SK-N-SH (cell line): ENCODE measurements around the gene CACNA1E. TPM values are rescaled to one million over a fixed set of nuclear protein-coding genes. Genes with fewer than 3 reads are reported as not detected.

Experiments used
- CTCF ChIA-PET: fragments of 300-600, 350-600 bp; formaldehyde crosslinking; extraction: SDS; loops from one replicate; lab custom pipeline; 2021; lab: Yijun Ruan, JAX
- POLR2A ChIA-PET: fragments of 350-600 bp; sonication (Branson Sonifier 250); formaldehyde crosslinking; extraction: SDS; loops from one replicate; lab custom pipeline; 2020; ENCODE audit warnings: antibody characterized with exemption, inconsistent platforms; lab: Yijun Ruan, JAX
- DNase-seq: peaks from one replicate; pipeline ENCODE4 v3.0.0; 2012
- H2AFZ ChIP-seq: fragments of 200-600 bp; sonication (generic); 2 replicates; pipeline ENCODE4 v1.8.1; 2016; ENCODE audit warnings: antibody characterized with exemption, mild to moderate bottlenecking, low read depth
- H3F3A ChIP-seq: fragments of 200-600 bp; sonication (generic); replicated peaks from 2 replicates; pipeline ENCODE3; 2016; ENCODE audit warnings: antibody characterized with exemption, mild to moderate bottlenecking; ENCODE audit not compliant: insufficient read depth
- H3K27ac ChIP-seq, 2 experiments: fragments of 200-500 bp in 1 of 2; fragments of 200-600 bp in 1 of 2; sonication (Bioruptor generic) in 1 of 2; sonication (generic), shearing (Covaris generic) in 1 of 2; 2 replicates each; pipeline versions ENCODE4 v1.5.1 to v1.6.1; 2014 to 2016; ENCODE audit warnings: low read depth in 2 of 2, inconsistent platforms in 1 of 2, low read length in 1 of 2, mild to moderate bottlenecking in 1 of 2, mixed read lengths in 1 of 2
- H3K27me3 ChIP-seq: fragments of 200-600 bp; sonication (generic), shearing (Covaris generic); 2 replicates; pipeline ENCODE4 v1.6.1; 2016; ENCODE audit warnings: mixed run types; ENCODE audit not compliant: insufficient read depth
- H3K36me3 ChIP-seq, 2 experiments: fragments of 200-500 bp in 1 of 2; fragments of 200-600 bp in 1 of 2; sonication (Bioruptor generic) in 1 of 2; sonication (generic) in 1 of 2; replicated peaks in 1 of 2; 2 replicates each; pipeline versions ENCODE3 to v1.5.1; 2014 to 2016; ENCODE audit warnings: low read length in 1 of 2, mild to moderate bottlenecking in 1 of 2; ENCODE audit not compliant: insufficient read depth in 2 of 2, control insufficient read depth in 1 of 2
- H3K4me1 ChIP-seq, 2 experiments: fragments of 200-500 bp in 1 of 2; fragments of 200-600 bp in 1 of 2; sonication (Bioruptor generic) in 1 of 2; sonication (generic), shearing (Covaris generic) in 1 of 2; 2 replicates each; pipeline versions ENCODE4 v1.5.1 to v1.6.1; 2014 to 2016; ENCODE audit warnings: low read depth in 1 of 2, low read length in 1 of 2, mixed run types in 1 of 2; ENCODE audit not compliant: insufficient read depth in 2 of 2, control insufficient read depth in 1 of 2
- H3K4me2 ChIP-seq: fragments of 200-600 bp; sonication (generic), shearing (Covaris generic); 2 replicates; pipeline ENCODE4 v1.6.1; 2017; ENCODE audit warnings: mixed run types
- H3K4me3 ChIP-seq, 2 experiments: fragments of 200-500 bp in 1 of 2; fragments of 200-600 bp in 1 of 2; sonication (Bioruptor generic) in 1 of 2; sonication (generic), shearing (Covaris generic) in 1 of 2; 2 replicates each; pipeline versions ENCODE4 v1.5.1 to v1.8.1; 2014 to 2016; ENCODE audit warnings: low read depth in 2 of 2, inconsistent platforms in 1 of 2, low read length in 1 of 2, mild to moderate bottlenecking in 1 of 2, mixed read lengths in 1 of 2, moderate library complexity in 1 of 2
- H3K79me2 ChIP-seq: fragments of 200-600 bp; sonication (generic); 2 replicates; pipeline ENCODE4 v1.8.1; 2017; ENCODE audit warnings: mild to moderate bottlenecking; ENCODE audit not compliant: insufficient read depth
- H3K9ac ChIP-seq: fragments of 200-600 bp; sonication (generic); 2 replicates; pipeline ENCODE4 v1.6.1; 2017; ENCODE audit warnings: mixed run types
- H3K9me2 ChIP-seq: fragments of 200-600 bp; sonication (generic); 2 replicates; pipeline ENCODE4 v1.6.1; 2017; ENCODE audit warnings: mixed run types
- H3K9me3 ChIP-seq: fragments of 200-600 bp; sonication (generic); 2 replicates; pipeline ENCODE4 v1.6.1; 2017; ENCODE audit warnings: mixed run types, mild to moderate bottlenecking, moderate library complexity
- H4K20me1 ChIP-seq: fragments of 200-600 bp; sonication (generic); 2 replicates; pipeline ENCODE4 v1.6.1; 2017; ENCODE audit warnings: mild to moderate bottlenecking, mixed run types; ENCODE audit not compliant: insufficient read depth
- CHD2 ChIP-seq: fragments of 150-350 bp; IDR thresholded peaks from 2 replicates; pipeline ENCODE4 v1.6.1; 2018; ENCODE audit warnings: low read length; ENCODE audit not compliant: partially characterized antibody
- EP300 ChIP-seq, 2 experiments: IDR thresholded peaks; 2 replicates each; pipeline versions ENCODE4 v1.4.0 to v1.6.1; 2012; ENCODE audit warnings: borderline replicate concordance in 1 of 2, low read depth in 1 of 2, low read length in 1 of 2
- EZH2phosphoT487 ChIP-seq: fragments of 200-600 bp; sonication (generic); IDR thresholded peaks from 2 replicates; pipeline ENCODE4 v1.6.1; 2017; ENCODE audit warnings: low read depth, mixed run types, mild to moderate bottlenecking, antibody characterized with exemption, moderate library complexity, borderline replicate concordance
- FOSL2 ChIP-seq: IDR thresholded peaks from 2 replicates; pipeline ENCODE4 v1.4.0; 2012; ENCODE audit warnings: low read depth, mild to moderate bottlenecking, moderate library complexity, borderline replicate concordance
- FOXM1 ChIP-seq: IDR thresholded peaks from 2 replicates; pipeline ENCODE4 v1.4.0; 2012; ENCODE audit warnings: low read depth, mild to moderate bottlenecking
- GABPA ChIP-seq: IDR thresholded peaks from 2 replicates; pipeline ENCODE4 v1.4.0; 2012; ENCODE audit warnings: low read depth, mild to moderate bottlenecking
- JUND ChIP-seq: IDR thresholded peaks from 2 replicates; pipeline ENCODE4 v1.4.0; 2012
- MAX ChIP-seq: IDR thresholded peaks from 2 replicates; pipeline ENCODE4 v1.4.0; 2012; ENCODE audit warnings: low read depth
- PBX3 ChIP-seq: IDR thresholded peaks from 2 replicates; pipeline ENCODE4; 2012
- POLR2AphosphoS5 ChIP-seq: IDR thresholded peaks from 2 replicates; pipeline ENCODE4 v1.6.1; 2012; ENCODE audit warnings: low read depth, low read length
- REST ChIP-seq: IDR thresholded peaks from 2 replicates; pipeline ENCODE4 v1.6.1; 2012; ENCODE audit warnings: mild to moderate bottlenecking, low read depth, low read length, moderate library complexity
- RFX5 ChIP-seq: IDR thresholded peaks from 2 replicates; pipeline ENCODE4 v1.6.1; 2012; ENCODE audit warnings: mild to moderate bottlenecking, improper control_type of control experiment, low read length
- SMC3 ChIP-seq: IDR thresholded peaks from 2 replicates; pipeline ENCODE4 v1.6.1; 2012; ENCODE audit warnings: low read depth, low read length, improper control_type of control experiment
- TCF12 ChIP-seq: IDR thresholded peaks from 2 replicates; pipeline ENCODE4 v1.4.0; 2012
- TEAD4 ChIP-seq: IDR thresholded peaks from 2 replicates; pipeline ENCODE4 v1.4.0; 2012; ENCODE audit warnings: mild to moderate bottlenecking, borderline replicate concordance; ENCODE audit not compliant: insufficient read depth
- USF1 ChIP-seq: IDR thresholded peaks from 2 replicates; pipeline ENCODE4 v1.4.0; 2012; ENCODE audit warnings: low read depth, borderline replicate concordance
- USF2 ChIP-seq: fragments of 150-350 bp; IDR thresholded peaks from 2 replicates; pipeline ENCODE4 v1.6.1; 2017; ENCODE audit warnings: antibody characterized with exemption, low read length, low read depth, borderline replicate concordance
- polyA plus RNA-seq, 3 experiments: library from polyadenylated mRNA; depleted of rRNA; stranded (reverse); fragments of >200 nt; gene quantifications; 2 replicates each; pipeline ENCODE4 v1.2.3, GENCODE V29; 2012

CACNA1E gene
- polyA plus RNA-seq, 1 of the 3 experiments (the other 2 are of a cell fraction): not detected

- POLR2A ChIA-PET: no interaction called here
- CTCF ChIA-PET: no interaction called here
- no peak overlapping the region for H2AFZ ChIP-seq
These were observed 286.5 kb downstream of the CACNA1E start for GRCh38 chr1:181769846-181770245.

More at GRCh38 chr1:181769846-181770245, 286.5 kb downstream of the CACNA1E start:
- no peaks in the 10 kb centered on the region for H3F3A ChIP-seq
- no peak overlapping the region for H3K9ac ChIP-seq
- H3K4me1 ChIP-seq: no peaks in the 10 kb centered on the region
- TF ChIP-seq PBX3 (no peak), POLR2AphosphoS5 (no peak), MAX (no peak), USF2 (no peak), TCF12 (no peak), EP300 (IDR thresholded peaks at IDR 0.05; ENCODE audit: borderline replicate concordance in 1 of 2, low read depth in 1 of 2, low read length in 1 of 2) (no peak), USF1 (no peak), FOSL2 (no peak), EZH2phosphoT487 (no peak), JUND (no peak), SMC3 (no peak), FOXM1 (no peak), TEAD4 (no peak), RFX5 (no peak), GABPA (no peak), REST (no peak), CHD2 (no peak)
- TF ChIP-seq, all 33 proteins: peak for 0
- H3K4me2 ChIP-seq: no peak overlapping the region
- H3K4me3 ChIP-seq: no peak overlapping the region
- H3K9me2 ChIP-seq: no peaks in the 10 kb centered on the region
- no peaks in the 10 kb centered on the region for H3K36me3 ChIP-seq
- H3K27ac ChIP-seq: no peak overlapping the region
- H4K20me1 ChIP-seq: no peaks in the 10 kb centered on the region
- H3K79me2 ChIP-seq: no peaks in the 10 kb centered on the region
- H3K9me3 ChIP-seq: no peaks in the 10 kb centered on the region; the same call in 1 of the 2 replicates
- no peak for DNase-seq
- no peaks in the 10 kb centered on the region for H3K27me3 ChIP-seq
